SK-N-SH (cell line): ENCODE data around the gene SFMBT2.

Experiments used
- CTCF ChIP-seq: fragments of 200-600 bp; sonication (generic); IDR thresholded peaks from 2 replicates; pipeline ENCODE4 v1.6.1; 2017; ENCODE audit warnings: antibody characterized with exemption, mild to moderate bottlenecking, moderate library complexity
- ELF1 ChIP-seq: IDR thresholded peaks from 2 replicates; pipeline ENCODE4 v1.4.0; 2012
- EP300 ChIP-seq, 2 experiments: IDR thresholded peaks; 2 replicates each; pipeline versions ENCODE4 v1.4.0 to v1.6.1; 2012; ENCODE audit warnings: borderline replicate concordance in 1 of 2, low read depth in 1 of 2, low read length in 1 of 2
- PBX3 ChIP-seq: IDR thresholded peaks from 2 replicates; pipeline ENCODE4; 2012
- POLR2AphosphoS5 ChIP-seq: IDR thresholded peaks from 2 replicates; pipeline ENCODE4 v1.6.1; 2012; ENCODE audit warnings: low read depth, low read length
- RCOR1 ChIP-seq: fragments of 150-350 bp; IDR thresholded peaks from 2 replicates; pipeline ENCODE4 v1.6.1; 2017; ENCODE audit warnings: antibody characterized with exemption, low read length
- REST ChIP-seq: IDR thresholded peaks from 2 replicates; pipeline ENCODE4 v1.6.1; 2012; ENCODE audit warnings: mild to moderate bottlenecking, low read depth, low read length, moderate library complexity
- TAF1 ChIP-seq: IDR thresholded peaks from 2 replicates; pipeline ENCODE4 v1.6.1; 2012; ENCODE audit warnings: low read depth, mild to moderate bottlenecking, low read length, moderate library complexity, borderline replicate concordance
- TCF12 ChIP-seq: IDR thresholded peaks from 2 replicates; pipeline ENCODE4 v1.4.0; 2012
- USF1 ChIP-seq: IDR thresholded peaks from 2 replicates; pipeline ENCODE4 v1.4.0; 2012; ENCODE audit warnings: low read depth, borderline replicate concordance
- ZBTB33 ChIP-seq: IDR thresholded peaks from 2 replicates; pipeline ENCODE4 v1.4.0; 2012; ENCODE audit warnings: low read depth, borderline replicate concordance

GRCh38 chr10:7282457-7282856 is 128.4 kb downstream of the SFMBT2 start:
- TF ChIP-seq CTCF (no peak), RCOR1 (no peak), USF1 (no peak), EP300 (IDR thresholded peaks at IDR 0.05; ENCODE audit: borderline replicate concordance in 1 of 2, low read depth in 1 of 2, low read length in 1 of 2) (no peak), REST (no peak), POLR2AphosphoS5 (no peak), ZBTB33 (no peak), TAF1 (no peak), TCF12 (no peak), PBX3 (no peak), ELF1 (no peak)
